Chondrocyte (in vitro differentiated cells): ENCODE measurements around the gene STPG4. TPM values are rescaled to one million over a fixed set of nuclear protein-coding genes. Genes with fewer than 3 reads are reported as not detected.

Source experiments
- DNase-seq: peaks from one replicate; pipeline ENCODE4 v3.0.0; 2021; ENCODE audit warnings: mixed read lengths, low spot score
- H3K27ac Mint-ChIP-seq: one replicate; pipeline ENCODE4 v1.8.0; 2021; ENCODE audit warnings: mild to moderate bottlenecking, moderate library complexity, mixed read lengths; ENCODE audit not compliant: unreplicated experiment
- H3K27me3 Mint-ChIP-seq: 2 replicates; pipeline ENCODE4 v1.8.0; 2021; ENCODE audit warnings: low read depth, mixed read lengths
- H3K36me3 Mint-ChIP-seq: 2 replicates; pipeline ENCODE4 v1.8.0; 2021; ENCODE audit warnings: low read depth, mixed read lengths
- H3K4me1 Mint-ChIP-seq: 2 replicates; pipeline ENCODE4 v1.8.0; 2021; ENCODE audit warnings: low read depth, mild to moderate bottlenecking, mixed read lengths
- H3K4me3 Mint-ChIP-seq: one replicate; pipeline ENCODE4 v1.8.0; 2021; ENCODE audit warnings: mild to moderate bottlenecking, moderate library complexity, mixed read lengths; ENCODE audit not compliant: unreplicated experiment
- H3K9me3 Mint-ChIP-seq: 2 replicates; pipeline ENCODE4 v1.8.0; 2021; ENCODE audit warnings: low read depth, mixed read lengths
- total RNA-seq: library from RNA; stranded (reverse); gene quantifications from 3 replicates; pipeline ENCODE4 v1.2.1, GENCODE V29; 2021
- TF ChIP-seq, protein P1 (sequence below): fragments of 200-600 bp; sonication (generic); IDR thresholded peaks from 2 replicates; pipeline ENCODE4 v1.5.0; 2021; ENCODE audit warnings: antibody characterized with exemption, mild to moderate bottlenecking, moderate library complexity

The STPG4 gene
- total RNA-seq, 1 donor from 2014 or later, result 0.25 TPM

- peak; percentile 90 for DNase-seq
- peak overlapping the region; percentile 97 for H3K27ac Mint-ChIP-seq
- TF ChIP-seq, protein P1, sequence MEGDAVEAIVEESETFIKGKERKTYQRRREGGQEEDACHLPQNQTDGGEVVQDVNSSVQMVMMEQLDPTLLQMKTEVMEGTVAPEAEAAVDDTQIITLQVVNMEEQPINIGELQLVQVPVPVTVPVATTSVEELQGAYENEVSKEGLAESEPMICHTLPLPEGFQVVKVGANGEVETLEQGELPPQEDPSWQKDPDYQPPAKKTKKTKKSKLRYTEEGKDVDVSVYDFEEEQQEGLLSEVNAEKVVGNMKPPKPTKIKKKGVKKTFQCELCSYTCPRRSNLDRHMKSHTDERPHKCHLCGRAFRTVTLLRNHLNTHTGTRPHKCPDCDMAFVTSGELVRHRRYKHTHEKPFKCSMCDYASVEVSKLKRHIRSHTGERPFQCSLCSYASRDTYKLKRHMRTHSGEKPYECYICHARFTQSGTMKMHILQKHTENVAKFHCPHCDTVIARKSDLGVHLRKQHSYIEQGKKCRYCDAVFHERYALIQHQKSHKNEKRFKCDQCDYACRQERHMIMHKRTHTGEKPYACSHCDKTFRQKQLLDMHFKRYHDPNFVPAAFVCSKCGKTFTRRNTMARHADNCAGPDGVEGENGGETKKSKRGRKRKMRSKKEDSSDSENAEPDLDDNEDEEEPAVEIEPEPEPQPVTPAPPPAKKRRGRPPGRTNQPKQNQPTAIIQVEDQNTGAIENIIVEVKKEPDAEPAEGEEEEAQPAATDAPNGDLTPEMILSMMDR, result no peak
- H3K4me1 Mint-ChIP-seq, result peaks cover 70% of the 10 kb centered on the region
- no peak overlapping the region for H3K4me3 Mint-ChIP-seq
- H3K27me3 Mint-ChIP-seq, result no peaks in the 10 kb centered on the region
- H3K9me3 Mint-ChIP-seq, result no peaks in the 10 kb centered on the region
- peaks cover 6% of the 10 kb centered on the region for H3K36me3 Mint-ChIP-seq
Measured at GRCh38 chr2:47076586-47077441, 78.3 kb downstream of the STPG4 start.

DNA sequence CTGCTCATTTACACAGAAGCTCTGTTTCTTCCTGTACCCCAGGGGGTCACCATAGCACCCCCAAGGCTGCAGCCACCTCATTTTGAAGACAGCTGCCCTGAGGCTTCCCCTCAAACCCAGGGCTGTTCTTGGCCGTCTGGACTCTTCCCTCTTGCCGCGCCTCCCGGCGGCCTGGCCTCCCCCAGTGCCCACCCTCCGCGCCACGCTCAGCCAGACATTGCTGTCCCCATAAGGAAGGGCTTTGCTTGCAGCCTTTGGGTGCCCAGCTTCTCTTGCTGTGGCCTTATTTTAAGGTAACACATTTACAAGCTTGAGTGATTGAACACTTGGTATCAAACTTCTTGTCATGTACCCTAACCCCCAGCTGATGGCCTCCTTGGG, 79.0 kb downstream of the STPG4 start:
- DNase-seq, result peak; percentile 66
- H3K9me3 Mint-ChIP-seq, result no peaks in the 10 kb centered on the region
- peaks cover 77% of the 10 kb centered on the region for H3K4me1 Mint-ChIP-seq
- TF ChIP-seq, protein P1, result no peak
- no peak overlapping the region for H3K4me3 Mint-ChIP-seq
- peak overlapping the region; percentile 97 for H3K27ac Mint-ChIP-seq
- H3K27me3 Mint-ChIP-seq, result no peaks in the 10 kb centered on the region
- H3K36me3 Mint-ChIP-seq, result peaks cover 6% of the 10 kb centered on the region

DNA sequence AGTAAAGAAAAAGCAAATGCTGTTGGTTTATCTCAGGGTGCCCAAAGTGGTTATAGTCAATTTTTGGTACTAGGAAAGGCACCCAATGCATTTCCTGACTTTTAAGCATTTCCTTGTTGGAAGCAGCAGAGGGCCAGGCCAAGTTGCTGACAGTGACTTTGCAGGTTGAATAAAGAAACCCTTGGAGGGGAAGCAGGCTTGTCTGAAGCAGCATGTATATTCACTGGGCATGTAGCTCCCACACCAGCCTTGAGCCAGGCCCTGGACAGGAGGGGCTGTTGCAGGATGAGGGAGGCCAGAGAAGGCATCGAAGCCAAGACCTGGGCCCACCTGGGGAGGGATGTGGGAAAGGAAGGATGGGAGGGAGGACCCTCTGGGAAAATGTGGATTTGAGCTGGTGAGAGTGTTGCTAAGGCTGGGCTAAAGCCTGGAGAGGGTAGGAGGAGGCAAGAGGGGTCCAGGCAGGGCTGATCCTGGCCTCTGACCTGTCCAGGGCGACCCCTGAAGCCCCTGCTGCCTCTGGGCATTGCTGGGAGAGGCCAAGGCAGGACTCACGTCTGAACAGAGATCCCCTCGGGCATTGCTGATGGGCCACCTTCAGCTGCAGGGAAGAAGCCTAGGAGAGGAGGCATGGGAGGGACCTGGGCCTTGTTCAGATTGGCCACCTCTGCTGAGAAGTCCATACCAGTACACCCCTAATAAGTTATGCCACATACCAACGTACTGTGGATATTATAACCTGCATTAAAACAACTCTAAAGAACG, 79.6 kb downstream of the STPG4 start:
- Mint-ChIP-seq H3K27ac (peak overlapping the region; percentile 97), H3K4me1 (peaks cover 82% of the 10 kb centered on the region), H3K9me3 (no peaks in the 10 kb centered on the region), H3K4me3 (no peak overlapping the region), H3K36me3 (peaks cover 6% of the 10 kb centered on the region), H3K27me3 (no peaks in the 10 kb centered on the region)
- TF ChIP-seq, protein P1, result peak; percentile 43
- peak; percentile 83 for DNase-seq

DNA sequence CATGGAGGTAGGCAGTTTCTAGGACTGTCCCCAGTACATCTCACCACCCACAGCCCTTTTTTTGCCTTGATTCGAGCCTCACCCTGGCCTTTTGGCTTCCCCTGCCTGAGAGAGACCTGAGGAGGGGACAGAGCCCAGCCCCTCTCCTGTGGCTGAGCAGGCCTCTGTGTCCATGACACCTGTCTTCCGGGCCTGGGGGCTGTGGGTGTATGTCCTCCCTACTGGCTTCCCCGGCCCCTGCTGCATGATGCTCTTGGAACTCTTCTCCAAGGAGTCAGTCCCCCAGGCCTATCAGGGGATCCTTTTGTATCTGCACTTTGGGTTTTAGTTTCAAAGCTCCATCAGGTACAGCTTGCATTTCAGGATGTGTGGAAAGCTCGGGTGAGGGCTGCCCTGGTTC, 80.4 kb downstream of the STPG4 start:
- TF ChIP-seq, protein P1, result no peak
- Mint-ChIP-seq H3K27me3 (no peaks in the 10 kb centered on the region), H3K4me1 (peaks cover 83% of the 10 kb centered on the region), H3K27ac (peak overlapping the region; percentile 65), H3K36me3 (peaks cover 6% of the 10 kb centered on the region), H3K4me3 (no peak overlapping the region), H3K9me3 (no peaks in the 10 kb centered on the region)
- DNase-seq, result no peak

GRCh38 chr2:47073641-47074040, 81.5 kb downstream of the STPG4 start:
- Mint-ChIP-seq H3K27ac (no peak overlapping the region), H3K36me3 (peaks cover 6% of the 10 kb centered on the region), H3K4me1 (peaks cover 84% of the 10 kb centered on the region), H3K27me3 (no peaks in the 10 kb centered on the region), H3K9me3 (no peaks in the 10 kb centered on the region), H3K4me3 (no peak overlapping the region)
- DNase-seq, result peak; percentile 80
- TF ChIP-seq, protein P1, result no peak
